Ovary (tissue), 9 donors: Measurements from ENCODE around the gene PLCB1. TPM values are rescaled to one million over a fixed set of nuclear protein-coding genes. Genes with fewer than 3 reads are reported as not detected.

Experiments used
- DNase-seq, 5 donors: peaks; one replicate each; pipeline ENCODE4 v3.0.0-alpha.2; 2019 to 2020
- H3K27ac ChIP-seq, 2 donors: fragments of 200-600 bp; one replicate each; pipeline versions ENCODE4 v1.5.1 to v1.8.0; 2019 to 2022
- H3K27me3 ChIP-seq: fragments of 200-600 bp; one replicate; pipeline ENCODE4 v1.8.0; 2022
- H3K36me3 ChIP-seq: fragments of 200-600 bp; sonication (generic); one replicate; pipeline ENCODE4 v1.5.1; 2019
- H3K4me1 ChIP-seq: one replicate; pipeline ENCODE4 v1.8.1; 2013; ENCODE audit warnings: mild to moderate bottlenecking, moderate library complexity; ENCODE audit not compliant: insufficient read depth
- H3K4me3 ChIP-seq: fragments of 200-600 bp; sonication (generic); one replicate; pipeline ENCODE4 v1.5.1; 2017
- H3K9me3 ChIP-seq, 2 donors: fragments of 200-600 bp in 1 of 2; sonication (generic) in 1 of 2; one replicate each; pipeline versions ENCODE4 v1.5.1 to v1.8.1; 2013 to 2019; ENCODE audit warnings: mild to moderate bottlenecking in 1 of 2, moderate library complexity in 1 of 2
- CTCF ChIP-seq, 3 donors: fragments of 450-650 bp in 2 of 3; fragments of 200-600 bp in 1 of 3; IDR thresholded peaks; one replicate each; pipeline versions ENCODE4 v1.5.1 to v1.8.0; 2016 to 2022; ENCODE audit warnings: antibody characterized with exemption in 3 of 3, mild to moderate bottlenecking in 1 of 3
- EP300 ChIP-seq: sonication (generic); formaldehyde crosslinking; IDR thresholded peaks from one replicate; pipeline ENCODE4 v1.6.1; 2017; ENCODE audit warnings: antibody characterized with exemption
- POLR2A ChIP-seq: fragments of 450-650 bp; IDR thresholded peaks from one replicate; pipeline ENCODE4 v1.6.1; 2017; ENCODE audit warnings: antibody characterized with exemption, mild to moderate bottlenecking, moderate library complexity
- WGBS, 3 donors: extraction: QIAGEN DNeasy Blood & Tissue Kit in 1 of 3; methylation state at CpG; one replicate each; pipeline versions ENCODE4 v1.1.5 to v1.1.7; 2013 to 2017; 5-methylcytosine and 5-hydroxymethylcytosine counted together
- intact Hi-C, 4 donors: fragments of 100-400 bp; cut with DNase I; formaldehyde crosslinking; loops; one replicate each; pipeline versions ENCODE4 v1.11.0 to v1.15.1; 2022 to 2023
- polyA plus RNA-seq, 2 donors: library from polyadenylated mRNA; stranded (reverse); fragments of 200-250 nt in 1 of 2; fragments of 350-450 nt in 1 of 2; fragmentation: Illumina TruSeq in 1 of 2; extraction: RNeasy Lipid Tissue Mini Kit (QIAGEN cat#74804) in 1 of 2; gene quantifications; one replicate each; pipeline ENCODE4 v1.2.3, GENCODE V29; 2013 to 2014
- total RNA-seq, 7 donors: library from RNA; depleted of rRNA in 2 of 7; stranded (reverse); fragments of >200 nt in 2 of 7; fragmentation: NEBNext Ultra II Directional in 3 of 7; extraction: Animal tissue kit (Norgen Biotek cat#: 25700) in 3 of 7; gene quantifications; one replicate each; pipeline versions ENCODE4 v1.1.0 to v1.2.4, GENCODE V29; 2016 to 2023
- donor health status: DM: no; HTN: no; CAD: no; lungs with moderate emphysema.
- donor health status: DM: no; HTN: no; CAD: no.
- donor health status: Bipolar disorder and iron deficiency.
- donor health status: DM: yes; HTN: yes; CAD: no.
- donor health status: DM: no; HTN: no; CAD: no.
- donor health status: DM: yes; HTN: yes; CAD: no.

The PLCB1 gene
- total and polyA plus RNA-seq, 9 donors, result 2.9 to 29.5 (median 9.0) TPM

GRCh38 chr20:8547035-8547650 is 415.1 kb downstream of the PLCB1 start:
- no peak overlapping the region for H3K4me3 ChIP-seq
- WGBS, 3 donors, result 41 to 48% (median 45%) methylated on average over 6 of the region's 6 CpGs
- no peaks in the 10 kb centered on the region for H3K9me3 ChIP-seq
- H3K36me3 ChIP-seq, result no peaks in the 10 kb centered on the region
- H3K4me1 ChIP-seq, result no peaks in the 10 kb centered on the region
- H3K27ac ChIP-seq, result no peak overlapping the region
- TF ChIP-seq EP300, result no peak
- no peak for TF ChIP-seq POLR2A
- no peak for TF ChIP-seq CTCF (IDR thresholded peaks at IDR 0.05)
- intact Hi-C loops, result no loop called here
- DNase-seq, result no peak
- no peaks in the 10 kb centered on the region for H3K27me3 ChIP-seq

GRCh38 chr20:8547968-8548588 is 416.0 kb downstream of the PLCB1 start:
- no peaks in the 10 kb centered on the region for H3K9me3 ChIP-seq
- 94 to 98% (median 95%) methylated on average over 1 of the region's 1 CpG for WGBS, 3 donors
- no peak for TF ChIP-seq POLR2A
- no peak for TF ChIP-seq CTCF (IDR thresholded peaks at IDR 0.05)
- TF ChIP-seq EP300, result no peak
- no peak overlapping the region for H3K4me3 ChIP-seq
- no peak for DNase-seq
- no peaks in the 10 kb centered on the region for H3K4me1 ChIP-seq
- intact Hi-C loops, result no loop called here
- H3K27ac ChIP-seq, result no peak overlapping the region
- no peaks in the 10 kb centered on the region for H3K27me3 ChIP-seq
- no peaks in the 10 kb centered on the region for H3K36me3 ChIP-seq

- 89 to 95% (median 93%) methylated on average over 3 of the region's 3 CpGs for WGBS, 3 donors
- no peaks in the 10 kb centered on the region for H3K27me3 ChIP-seq
- DNase-seq, result no peak
- no peak overlapping the region for H3K27ac ChIP-seq
- no peak overlapping the region for H3K4me3 ChIP-seq
- H3K9me3 ChIP-seq, result no peaks in the 10 kb centered on the region
- intact Hi-C loops, result no loop called here
- no peaks in the 10 kb centered on the region for H3K36me3 ChIP-seq
- H3K4me1 ChIP-seq, result no peaks in the 10 kb centered on the region
- no peak for TF ChIP-seq EP300
- TF ChIP-seq CTCF (IDR thresholded peaks at IDR 0.05), result no peak
- TF ChIP-seq POLR2A, result no peak
These were observed 417.1 kb downstream of the PLCB1 start for GRCh38 chr20:8549192-8549591.

GRCh38 chr20:8557711-8558110 is 425.6 kb downstream of the PLCB1 start:
- no peak for DNase-seq
- H3K27me3 ChIP-seq, result no peaks in the 10 kb centered on the region
- intact Hi-C loops, result no loop called here
- 64 to 75% (median 67%) methylated on average over 1 of the region's 1 CpG for WGBS, 3 donors
- TF ChIP-seq EP300, result no peak
- no peak for TF ChIP-seq CTCF (IDR thresholded peaks at IDR 0.05)
- TF ChIP-seq POLR2A, result no peak
- H3K4me3 ChIP-seq, result no peak overlapping the region
- H3K4me1 ChIP-seq, result no peaks in the 10 kb centered on the region
- H3K27ac ChIP-seq, result no peak overlapping the region
- no peaks in the 10 kb centered on the region for H3K36me3 ChIP-seq
- H3K9me3 ChIP-seq, result no peaks in the 10 kb centered on the region
